HG03439 (cell line): Measurements from ENCODE around the gene TMEM164.

Source experiments
- ATAC-seq: cut with Tn5 transposase; IDR thresholded peaks from one replicate; pipeline ENCODE4 v1.9.1; 2021; ENCODE audit warnings: mild to moderate bottlenecking, moderate library complexity; ENCODE audit not compliant: unreplicated experiment

TMEM164 gene

GRCh38 chrX:110192516-110192915 lies 189.6 kb downstream of the TMEM164 start:
- ATAC-seq = no peak

- no peak for ATAC-seq
Measured at GRCh38 chrX:110194977-110195376, 192.1 kb downstream of the TMEM164 start.

- ATAC-seq = no peak
Measured at GRCh38 chrX:110201799-110202198, 198.9 kb downstream of the TMEM164 start.

- no peak for ATAC-seq
Measured at GRCh38 chrX:110204986-110205385, 202.1 kb downstream of the TMEM164 start.

- no peak for ATAC-seq
Measured at GRCh38 chrX:110208092-110208491, 205.2 kb downstream of the TMEM164 start.

- ATAC-seq = no peak
Measured at GRCh38 chrX:110210417-110211139, 207.7 kb downstream of the TMEM164 start.

- no peak for ATAC-seq
Measured at GRCh38 chrX:110211340-110211739, 208.4 kb downstream of the TMEM164 start.

GRCh38 chrX:110212299-110212698 lies 209.4 kb downstream of the TMEM164 start:
- ATAC-seq = no peak

- no peak for ATAC-seq
Measured at GRCh38 chrX:110213183-110213582, 210.3 kb downstream of the TMEM164 start.

GRCh38 chrX:110214684-110215083 lies 211.8 kb downstream of the TMEM164 start:
- ATAC-seq = no peak

GRCh38 chrX:110215411-110215810 lies 212.5 kb downstream of the TMEM164 start:
- no peak for ATAC-seq

- no peak for ATAC-seq
Measured at GRCh38 chrX:110216027-110216426, 213.1 kb downstream of the TMEM164 start.

GRCh38 chrX:110218591-110218990 lies 215.7 kb downstream of the TMEM164 start:
- no peak for ATAC-seq

- no peak for ATAC-seq
Measured at GRCh38 chrX:110219920-110220319, 217.0 kb downstream of the TMEM164 start.

- ATAC-seq = no peak
Measured at GRCh38 chrX:110222497-110223257, 219.8 kb downstream of the TMEM164 start.

GRCh38 chrX:110224926-110225617 lies 222.2 kb downstream of the TMEM164 start:
- no peak for ATAC-seq

- ATAC-seq = no peak
Measured at GRCh38 chrX:110226931-110227330, 224.0 kb downstream of the TMEM164 start.
